GM18861 (cell line): Measurements from ENCODE around the gene NGEF.
"Not testable (repeated sequence)": the region's sequence is repeated elsewhere in the genome, so short reads cannot be mapped to it uniquely, and the experiment has no call there.

ENCODE experiments used
- ATAC-seq: cut with Tn5 transposase; IDR thresholded peaks from one replicate; pipeline ENCODE4 v1.9.1; 2021; ENCODE audit not compliant: unreplicated experiment

NGEF gene

GRCh38 chr2:232873909-232874641 is 139.0 kb downstream of the NGEF start:
- ATAC-seq: no peak

DNA sequence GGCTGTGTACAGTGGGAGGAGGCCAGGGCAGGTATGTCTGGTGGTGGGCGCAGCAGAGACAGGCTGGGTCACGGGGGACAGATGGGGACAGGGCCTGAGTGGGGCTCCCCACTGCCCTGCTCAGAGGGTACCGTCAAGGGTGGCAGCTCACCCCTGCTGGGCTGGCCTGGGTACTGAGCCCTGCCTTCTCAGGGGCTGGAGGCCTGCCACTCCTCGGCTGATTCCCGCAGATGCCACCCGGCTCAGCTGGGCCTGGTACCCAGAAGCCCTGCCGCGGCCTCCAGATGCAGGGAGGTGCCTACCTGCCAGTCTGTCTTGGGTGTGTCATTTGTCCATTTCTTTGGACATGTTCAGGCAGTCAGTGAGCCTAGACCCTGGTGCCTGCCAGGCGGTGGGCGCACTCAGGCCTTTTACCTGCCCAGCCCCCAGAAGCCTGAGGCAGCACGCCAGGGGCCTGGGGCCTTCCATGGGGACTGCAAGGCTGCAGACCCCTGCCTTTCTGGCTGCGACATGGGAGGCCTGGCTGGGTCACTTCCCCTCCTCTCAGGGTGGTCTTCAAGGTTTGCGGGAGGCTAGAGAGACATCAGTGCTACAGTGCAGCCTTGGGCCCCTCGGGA is 139.7 kb downstream of the NGEF start:
- ATAC-seq: no peak

GRCh38 chr2:232872826-232873225 is 140.2 kb downstream of the NGEF start:
- no peak for ATAC-seq

DNA sequence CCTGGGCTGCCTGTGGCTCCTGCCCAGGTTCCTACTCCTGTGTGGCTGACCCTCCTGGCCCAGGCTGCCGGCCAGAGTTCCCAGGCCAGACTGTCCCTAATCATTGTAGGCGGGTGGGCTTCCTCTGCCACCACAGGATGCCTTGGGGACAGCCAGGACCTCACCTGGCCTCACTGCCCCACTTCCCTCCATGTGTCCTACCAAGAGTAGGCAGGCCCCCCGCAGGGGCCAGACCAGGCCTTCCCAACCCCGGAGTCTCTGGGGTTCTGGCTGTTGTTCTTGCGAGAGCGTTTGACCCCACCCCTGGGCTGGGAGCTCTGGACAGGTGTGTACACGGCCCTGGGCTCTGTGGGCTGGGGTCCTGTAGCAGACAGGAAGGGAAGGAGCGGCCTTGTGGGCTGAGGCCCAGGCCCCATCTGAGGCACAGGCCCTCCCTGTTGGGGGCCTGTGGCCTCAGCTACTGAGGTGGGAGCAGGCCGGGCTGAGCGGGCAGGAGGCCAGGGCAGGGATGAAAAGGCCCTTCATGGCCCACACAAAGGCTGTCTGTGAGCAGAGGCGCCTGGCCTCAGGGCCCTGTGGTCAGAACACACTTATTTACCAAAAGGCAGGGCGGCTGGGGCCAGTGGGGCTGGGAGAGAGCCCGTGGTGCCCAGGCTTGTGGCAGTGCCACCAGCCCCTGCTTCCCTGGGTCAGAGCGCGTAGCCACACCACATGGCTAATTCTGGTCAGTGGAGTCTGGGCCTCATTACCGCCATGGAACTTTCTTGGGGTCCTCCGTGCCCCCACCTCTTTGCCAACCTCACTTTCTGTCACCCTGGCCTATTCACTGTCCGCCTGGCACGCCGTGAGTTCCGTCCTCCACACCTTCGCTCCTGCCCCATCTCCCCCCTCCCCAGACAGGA is 141.0 kb downstream of the NGEF start:
- ATAC-seq: no peak

DNA sequence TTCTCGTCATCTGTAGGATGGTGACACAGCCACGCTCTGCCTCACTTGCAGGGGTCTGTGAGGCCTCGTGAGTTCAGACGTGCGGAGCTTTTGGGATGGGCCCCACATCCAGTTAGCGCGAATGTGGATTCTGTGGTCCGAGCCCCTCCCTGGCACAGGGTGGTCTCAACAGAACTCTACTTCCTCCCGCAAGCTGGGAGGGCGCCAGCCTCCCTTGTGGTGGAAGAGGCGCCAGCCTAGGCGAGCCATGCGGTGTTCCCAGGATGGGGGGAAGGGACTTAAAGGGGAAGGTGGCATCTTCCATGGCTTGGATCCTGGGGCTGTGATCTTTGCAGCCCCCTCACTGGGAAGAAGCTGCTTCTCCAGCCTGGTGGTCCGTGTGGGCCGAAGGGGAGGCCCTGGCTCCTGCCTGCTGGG is 141.6 kb downstream of the NGEF start:
- ATAC-seq: no peak

DNA sequence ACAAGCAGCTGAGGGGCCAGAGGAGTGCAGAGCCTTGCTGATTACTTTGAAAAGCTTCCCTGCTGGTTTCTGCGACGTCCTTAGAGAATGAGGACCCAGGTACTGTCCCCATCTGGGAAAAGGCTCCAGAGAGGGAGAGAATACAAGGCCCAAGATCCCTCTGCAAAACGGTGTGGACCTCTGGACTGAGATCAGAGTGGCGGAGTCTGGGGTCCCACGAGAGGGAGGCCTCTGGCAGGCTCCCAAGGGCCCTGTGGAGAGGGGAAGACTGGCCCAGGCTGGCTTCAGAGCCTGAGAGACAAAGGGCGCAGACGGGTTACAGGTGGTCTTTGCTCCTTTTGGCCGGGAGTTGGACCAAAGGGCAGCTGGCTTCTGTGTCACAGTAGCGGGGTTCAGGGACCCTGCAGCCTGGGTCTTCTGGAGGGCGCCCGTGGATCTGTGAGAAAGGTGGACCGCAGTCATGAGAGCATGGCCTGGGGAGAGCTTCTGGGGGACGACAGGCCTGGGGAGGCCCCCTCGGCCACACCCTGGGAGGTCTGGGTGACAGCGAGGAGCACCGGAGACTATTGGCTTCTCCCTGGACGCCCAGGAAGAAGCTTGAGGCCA is 142.2 kb downstream of the NGEF start:
- ATAC-seq: no peak

GRCh38 chr2:232870018-232870765 is 142.9 kb downstream of the NGEF start, which contains the start of gene SNORC:
Gene SNORC, plus strand, starts transcription at chr2:232870264. Its CDS starts 78 bp downstream, at chr2:232870342.
- no peak for ATAC-seq

GRCh38 chr2:232869138-232870017 is 143.7 kb downstream of the NGEF start:
- ATAC-seq: no peak

DNA sequence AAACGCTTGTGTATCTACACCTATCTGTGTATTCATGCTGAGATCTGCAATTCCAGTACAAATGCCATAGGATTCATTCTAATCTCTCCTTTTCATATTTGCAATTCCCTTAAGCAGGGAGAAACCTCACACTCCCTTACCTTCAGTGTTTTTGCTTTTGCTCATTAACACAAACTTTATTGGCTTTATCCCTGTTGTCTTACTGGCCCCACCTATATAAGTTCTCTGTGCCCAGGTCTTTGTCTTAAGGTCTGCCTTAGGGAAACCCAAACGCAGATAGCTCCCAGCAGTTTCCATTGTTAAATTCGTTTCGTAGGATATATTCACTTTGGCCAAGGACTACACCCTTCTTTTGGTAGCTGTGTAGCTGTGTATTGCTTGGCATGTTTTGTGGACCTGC is 147.0 kb downstream of the NGEF start:
- no peak for ATAC-seq

- no peak for ATAC-seq
These were observed 147.9 kb downstream of the NGEF start for GRCh38 chr2:232865165-232865564.

DNA sequence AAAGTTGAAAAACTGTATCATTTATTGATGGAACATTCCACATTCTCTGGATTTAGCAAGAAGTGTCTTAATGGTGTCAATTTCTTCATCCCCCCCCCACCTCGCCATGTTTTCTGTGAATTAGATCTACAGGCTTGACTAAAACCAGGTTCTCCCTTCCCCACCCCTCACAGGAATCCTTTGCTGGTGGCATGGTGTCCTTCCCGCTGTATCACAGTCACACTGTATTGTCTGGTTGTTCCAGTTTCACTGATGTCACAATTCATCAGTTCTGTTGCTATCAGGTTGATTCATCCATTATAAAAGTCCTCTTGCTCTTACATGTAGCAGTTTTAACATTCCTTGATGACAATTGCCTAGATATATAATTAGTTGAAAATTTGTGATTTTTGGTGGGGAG is 149.1 kb downstream of the NGEF start:
- no peak for ATAC-seq

DNA sequence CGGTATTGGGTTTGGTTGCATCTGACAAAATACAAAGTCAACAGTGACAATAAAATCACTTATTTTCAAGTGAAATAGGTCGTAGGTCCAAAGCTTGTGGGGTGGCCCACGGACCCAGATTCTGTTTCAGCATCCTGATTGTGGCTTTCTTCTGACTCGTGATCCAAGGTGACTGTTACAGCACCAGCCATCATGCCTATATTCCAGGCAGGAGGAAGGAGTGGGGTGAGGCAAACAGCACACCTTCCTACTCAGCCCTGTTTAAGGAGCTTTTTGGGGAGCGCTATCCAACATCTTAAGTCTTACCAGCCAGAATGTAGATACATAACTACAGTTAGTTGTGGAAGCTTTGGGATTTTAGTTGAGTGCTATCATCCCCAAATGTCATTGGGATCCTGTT is 151.7 kb downstream of the NGEF start:
- no peak for ATAC-seq

GRCh38 chr2:232860593-232861241 is 152.3 kb downstream of the NGEF start:
- ATAC-seq: no peak

GRCh38 chr2:232859385-232859916 is 153.6 kb downstream of the NGEF start:
- no peak for ATAC-seq

DNA sequence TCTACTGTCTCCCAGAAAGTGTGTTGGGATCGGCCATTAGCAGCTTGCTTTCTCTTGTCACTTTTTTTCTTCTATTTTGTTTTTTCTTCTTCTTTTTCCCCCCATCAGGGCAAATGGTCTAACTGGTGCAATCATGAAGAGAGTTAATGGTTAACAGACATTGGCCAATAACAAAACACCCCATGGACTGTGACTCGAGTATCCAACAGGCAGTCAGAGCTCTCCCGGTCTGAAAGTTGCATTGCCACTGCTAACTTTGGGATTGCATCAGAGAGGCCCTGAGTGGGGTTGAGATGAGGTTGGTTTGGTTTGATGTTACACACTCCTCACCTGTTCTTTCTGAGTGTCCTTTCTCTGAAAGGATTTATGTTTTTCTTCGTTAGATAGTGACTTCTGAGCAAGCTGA is 155.9 kb downstream of the NGEF start:
- no peak for ATAC-seq

DNA sequence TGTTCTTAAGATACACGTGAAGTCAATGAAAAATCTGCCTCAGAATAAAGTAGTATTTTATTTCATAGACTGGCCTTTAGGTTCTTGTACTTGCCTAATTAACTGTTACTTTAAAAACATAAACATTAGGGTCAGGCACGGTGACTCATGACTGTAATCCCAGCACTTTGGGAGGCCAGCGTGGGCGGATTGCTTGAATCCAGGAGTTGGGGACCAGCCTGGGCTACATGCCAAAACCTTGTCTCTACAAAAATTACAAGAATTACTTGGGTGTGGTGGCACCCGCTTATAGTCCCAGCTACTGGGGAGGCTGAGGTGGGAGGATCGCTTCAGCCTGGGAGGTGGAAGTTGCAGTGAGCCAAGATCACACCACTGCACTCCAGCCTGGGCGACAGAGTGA is 159.0 kb downstream of the NGEF start:
- ATAC-seq: no peak

DNA sequence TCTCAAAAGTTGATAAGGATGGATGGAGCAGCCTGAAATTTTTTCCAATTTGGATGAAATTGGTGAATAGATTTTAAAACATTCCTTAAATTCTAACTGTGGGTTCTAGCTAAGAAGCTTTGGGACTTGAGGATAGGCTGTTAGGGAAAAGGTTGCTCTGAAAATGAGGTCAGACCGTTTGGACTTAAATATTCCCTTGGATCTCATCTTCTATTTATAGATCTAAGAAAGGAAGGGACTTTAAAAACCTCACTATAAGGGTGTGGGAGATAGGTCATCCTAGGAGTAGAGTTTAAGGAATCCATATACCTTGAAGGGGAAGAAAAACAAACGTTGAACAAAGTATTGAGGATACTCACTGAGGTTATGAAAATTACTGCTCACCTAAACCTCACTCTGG is 160.4 kb downstream of the NGEF start:
- ATAC-seq: no peak

DNA sequence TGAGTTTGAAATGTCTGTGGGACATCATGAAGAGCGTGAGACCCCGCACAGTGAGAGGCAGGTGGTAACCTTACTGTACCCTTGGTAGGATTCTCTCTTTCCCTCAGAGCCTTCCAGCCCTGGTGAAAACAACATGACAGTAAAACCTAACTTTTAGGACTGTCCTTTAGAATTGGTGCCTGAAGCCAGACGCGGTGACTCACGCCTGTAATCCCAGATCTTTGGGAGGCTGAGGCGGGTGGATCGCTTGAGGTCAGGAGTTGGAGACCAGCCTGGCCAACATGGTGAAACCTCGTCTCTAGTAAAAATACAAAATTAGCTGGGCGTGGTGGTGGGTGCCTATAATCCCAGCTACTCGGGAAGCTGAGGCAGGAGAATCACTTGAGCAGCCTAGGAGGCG is 161.0 kb downstream of the NGEF start:
- not testable (repeated sequence) for ATAC-seq

- ATAC-seq: no peak
These were observed 163.0 kb downstream of the NGEF start for GRCh38 chr2:232850039-232850438.
